Measurements from ENCODE around the gene LUC7L3.
A peak's percentile ranks its signal among the peaks of the same experiment; 100 is the strongest.
"Not testable (repeated sequence)": the region's sequence is repeated elsewhere in the genome, so short reads cannot be mapped to it uniquely, and the experiment has no call there.

The LUC7L3 gene

GRCh38 chr17:50721194-50722010, 2.0 kb downstream of the LUC7L3 start:
- H3K36me3 ChIP-seq (ENCODE audit: control insufficient read depth, low read depth, low read length) = no peaks in the 10 kb centered on the region
- no peaks in the 10 kb centered on the region for H3K27me3 ChIP-seq (ENCODE audit: control insufficient read depth, insufficient read depth, low read length)
- peaks cover 14% of the 10 kb centered on the region for H3K4me1 ChIP-seq (ENCODE audit: control insufficient read depth, low read depth, low read length)
- no peaks in the 10 kb centered on the region for H3K9me3 ChIP-seq (ENCODE audit: control insufficient read depth, low read depth, low read length)
- H3K9ac ChIP-seq (ENCODE audit: low read length) = peak overlapping the region; percentile 98
- peak overlapping the region; percentile 99 for H3K4me3 ChIP-seq (ENCODE audit: low read length)
- no peak overlapping the region for H3K27ac ChIP-seq (ENCODE audit: low read length)

- Histone ChIP-seq H3K36me3 (ENCODE audit: control insufficient read depth, low read depth, low read length) (no peaks in the 10 kb centered on the region), H3K9me3 (ENCODE audit: control insufficient read depth, low read depth, low read length) (no peaks in the 10 kb centered on the region), H3K4me1 (ENCODE audit: control insufficient read depth, low read depth, low read length) (peaks cover 14% of the 10 kb centered on the region), H3K27ac (ENCODE audit: low read length) (no peak overlapping the region), H3K27me3 (ENCODE audit: control insufficient read depth, insufficient read depth, low read length) (no peaks in the 10 kb centered on the region), H3K4me3 (ENCODE audit: low read length) (peak overlapping the region; percentile 37), H3K9ac (ENCODE audit: low read length) (no peak overlapping the region)
These were observed 3.3 kb downstream of the LUC7L3 start for GRCh38 chr17:50722746-50723145.

- peaks cover 14% of the 10 kb centered on the region for H3K4me1 ChIP-seq (ENCODE audit: control insufficient read depth, low read depth, low read length)
- H3K9me3 ChIP-seq (ENCODE audit: control insufficient read depth, low read depth, low read length); H3K27ac ChIP-seq (ENCODE audit: low read length); H3K27me3 ChIP-seq (ENCODE audit: control insufficient read depth, insufficient read depth, low read length); H3K36me3 ChIP-seq (ENCODE audit: control insufficient read depth, low read depth, low read length); H3K9ac ChIP-seq (ENCODE audit: low read length); H3K4me3 ChIP-seq (ENCODE audit: low read length): not testable (repeated sequence)
These were observed 5.2 kb downstream of the LUC7L3 start for GRCh38 chr17:50724622-50725021.

GRCh38 chr17:50725769-50726655, 6.6 kb downstream of the LUC7L3 start:
- H3K36me3 ChIP-seq (ENCODE audit: control insufficient read depth, low read depth, low read length) = no peaks in the 10 kb centered on the region

GRCh38 chr17:50728112-50728429, 8.7 kb downstream of the LUC7L3 start:
- peaks cover 2% of the 10 kb centered on the region for H3K36me3 ChIP-seq (ENCODE audit: control insufficient read depth, low read depth, low read length)
- H3K4me1 ChIP-seq (ENCODE audit: control insufficient read depth, low read depth, low read length) = no peaks in the 10 kb centered on the region

More at GRCh38 chr17:50725769-50726655, 6.6 kb downstream of the LUC7L3 start:
- Histone ChIP-seq H3K4me1 (ENCODE audit: control insufficient read depth, low read depth, low read length) (peaks cover 12% of the 10 kb centered on the region), H3K27me3 (ENCODE audit: control insufficient read depth, insufficient read depth, low read length) (no peaks in the 10 kb centered on the region), H3K27ac (ENCODE audit: low read length) (no peak overlapping the region), H3K4me3 (ENCODE audit: low read length) (no peak overlapping the region), H3K9me3 (ENCODE audit: control insufficient read depth, low read depth, low read length) (no peaks in the 10 kb centered on the region), H3K9ac (ENCODE audit: low read length) (no peak overlapping the region)

GRCh38 chr17:50728881-50729765, 9.7 kb downstream of the LUC7L3 start:
- Histone ChIP-seq H3K9me3 (ENCODE audit: control insufficient read depth, low read depth, low read length) (no peaks in the 10 kb centered on the region), H3K36me3 (ENCODE audit: control insufficient read depth, low read depth, low read length) (peaks cover 2% of the 10 kb centered on the region), H3K27me3 (ENCODE audit: control insufficient read depth, insufficient read depth, low read length) (no peaks in the 10 kb centered on the region), H3K27ac (ENCODE audit: low read length) (no peak overlapping the region), H3K4me1 (ENCODE audit: control insufficient read depth, low read depth, low read length) (no peaks in the 10 kb centered on the region), H3K9ac (ENCODE audit: low read length) (no peak overlapping the region), H3K4me3 (ENCODE audit: low read length) (no peak overlapping the region)

More at GRCh38 chr17:50728112-50728429, 8.7 kb downstream of the LUC7L3 start:
- Histone ChIP-seq H3K27me3 (ENCODE audit: control insufficient read depth, insufficient read depth, low read length) (no peaks in the 10 kb centered on the region), H3K4me3 (ENCODE audit: low read length) (no peak overlapping the region), H3K9ac (ENCODE audit: low read length) (no peak overlapping the region), H3K27ac (ENCODE audit: low read length) (no peak overlapping the region), H3K9me3 (ENCODE audit: control insufficient read depth, low read depth, low read length) (no peaks in the 10 kb centered on the region)

GRCh38 chr17:50731575-50732460, 12.4 kb downstream of the LUC7L3 start:
- H3K9ac ChIP-seq (ENCODE audit: low read length) = no peak overlapping the region
- no peak overlapping the region for H3K27ac ChIP-seq (ENCODE audit: low read length)
- no peaks in the 10 kb centered on the region for H3K4me1 ChIP-seq (ENCODE audit: control insufficient read depth, low read depth, low read length)
- no peak overlapping the region for H3K4me3 ChIP-seq (ENCODE audit: low read length)
- H3K9me3 ChIP-seq (ENCODE audit: control insufficient read depth, low read depth, low read length) = no peaks in the 10 kb centered on the region
- H3K36me3 ChIP-seq (ENCODE audit: control insufficient read depth, low read depth, low read length) = peaks cover 2% of the 10 kb centered on the region
- H3K27me3 ChIP-seq (ENCODE audit: control insufficient read depth, insufficient read depth, low read length) = no peaks in the 10 kb centered on the region

- H3K9me3 ChIP-seq (ENCODE audit: control insufficient read depth, low read depth, low read length) = no peaks in the 10 kb centered on the region
- H3K36me3 ChIP-seq (ENCODE audit: control insufficient read depth, low read depth, low read length) = peaks cover 33% of the 10 kb centered on the region
- H3K27ac ChIP-seq (ENCODE audit: low read length) = no peak overlapping the region
- H3K9ac ChIP-seq (ENCODE audit: low read length) = no peak overlapping the region
- no peaks in the 10 kb centered on the region for H3K4me1 ChIP-seq (ENCODE audit: control insufficient read depth, low read depth, low read length)
- H3K4me3 ChIP-seq (ENCODE audit: low read length) = no peak overlapping the region
- no peaks in the 10 kb centered on the region for H3K27me3 ChIP-seq (ENCODE audit: control insufficient read depth, insufficient read depth, low read length)
These were observed 15.9 kb downstream of the LUC7L3 start for GRCh38 chr17:50735287-50735686.

GRCh38 chr17:50737118-50737698, 17.8 kb downstream of the LUC7L3 start:
- Histone ChIP-seq H3K4me1 (ENCODE audit: control insufficient read depth, low read depth, low read length) (no peaks in the 10 kb centered on the region), H3K9me3 (ENCODE audit: control insufficient read depth, low read depth, low read length) (no peaks in the 10 kb centered on the region), H3K27me3 (ENCODE audit: control insufficient read depth, insufficient read depth, low read length) (no peaks in the 10 kb centered on the region), H3K4me3 (ENCODE audit: low read length) (no peak overlapping the region), H3K36me3 (ENCODE audit: control insufficient read depth, low read depth, low read length) (peaks cover 50% of the 10 kb centered on the region), H3K27ac (ENCODE audit: low read length) (no peak overlapping the region), H3K9ac (ENCODE audit: low read length) (no peak overlapping the region)

- H3K36me3 ChIP-seq (ENCODE audit: control insufficient read depth, low read depth, low read length) = peaks cover 66% of the 10 kb centered on the region
- H3K4me3 ChIP-seq (ENCODE audit: low read length) = no peak overlapping the region
- H3K27me3 ChIP-seq (ENCODE audit: control insufficient read depth, insufficient read depth, low read length) = no peaks in the 10 kb centered on the region
- no peak overlapping the region for H3K9ac ChIP-seq (ENCODE audit: low read length)
- no peaks in the 10 kb centered on the region for H3K9me3 ChIP-seq (ENCODE audit: control insufficient read depth, low read depth, low read length)
- no peak overlapping the region for H3K27ac ChIP-seq (ENCODE audit: low read length)
- H3K4me1 ChIP-seq (ENCODE audit: control insufficient read depth, low read depth, low read length) = no peaks in the 10 kb centered on the region
These were observed 19.7 kb downstream of the LUC7L3 start for GRCh38 chr17:50739098-50739497.

All from iPS-18a (cell line).